Hepatocyte (in vitro differentiated cells): ENCODE data around the gene COIL. TPM values are rescaled to one million over a fixed set of nuclear protein-coding genes. Genes with fewer than 3 reads are reported as not detected.

Experiments used
- DNase-seq: peaks from one replicate; pipeline ENCODE4 v3.0.0-alpha.2; 2016; ENCODE audit warnings: low spot score
- H2AFZ ChIP-seq: fragments of 200-600 bp; sonication (generic); 2 replicates; pipeline ENCODE4 v1.6.0; 2016; ENCODE audit warnings: antibody characterized with exemption, mild to moderate bottlenecking
- H3K27ac ChIP-seq: fragments of 200-600 bp; sonication (generic); 2 replicates; pipeline ENCODE4 v1.5.1; 2016; ENCODE audit warnings: mild to moderate bottlenecking
- H3K27me3 ChIP-seq: fragments of 200-600 bp; sonication (generic); 2 replicates; pipeline ENCODE4 v1.6.1; 2016
- H3K36me3 ChIP-seq: fragments of 200-600 bp; sonication (generic); replicated peaks from 2 replicates; pipeline ENCODE4 v1.5.1; 2016; ENCODE audit warnings: low read depth; ENCODE audit not compliant: insufficient read depth
- H3K4me1 ChIP-seq: fragments of 200-600 bp; sonication (generic); 2 replicates; pipeline ENCODE4 v1.5.1; 2016; ENCODE audit warnings: mild to moderate bottlenecking, moderate library complexity; ENCODE audit not compliant: insufficient read depth
- H3K4me2 ChIP-seq: fragments of 200-600 bp; sonication (generic); 2 replicates; pipeline ENCODE4 v1.6.0; 2016
- H3K4me3 ChIP-seq: fragments of 200-600 bp; sonication (generic); 2 replicates; pipeline ENCODE4 v1.5.1; 2016; ENCODE audit warnings: mild to moderate bottlenecking
- H3K79me2 ChIP-seq: fragments of 200-600 bp; sonication (generic); 2 replicates; pipeline ENCODE4 v1.6.0; 2017; ENCODE audit warnings: mild to moderate bottlenecking
- H3K9me2 ChIP-seq: fragments of 200-600 bp; sonication (generic); replicated peaks from 2 replicates; pipeline ENCODE4 v1.6.0; 2017; ENCODE audit warnings: mild to moderate bottlenecking; ENCODE audit not compliant: insufficient read depth
- H3K9me3 ChIP-seq: fragments of 200-600 bp; sonication (generic); 2 replicates; pipeline ENCODE4 v1.5.1; 2016; ENCODE audit warnings: low read depth, mild to moderate bottlenecking
- H4K20me1 ChIP-seq: fragments of 200-600 bp; sonication (generic); 2 replicates; pipeline ENCODE4 v1.6.0; 2016; ENCODE audit warnings: mild to moderate bottlenecking; ENCODE audit not compliant: insufficient read depth, poor library complexity, severe bottlenecking
- EZH2 ChIP-seq: fragments of 200-600 bp; sonication (generic); IDR thresholded peaks from 2 replicates; pipeline ENCODE4 v1.6.1; 2016; ENCODE audit warnings: antibody characterized with exemption, mild to moderate bottlenecking, borderline replicate concordance
- EZH2phosphoT487 ChIP-seq: fragments of 200-600 bp; sonication (generic); IDR thresholded peaks from one replicate; pipeline ENCODE4 v1.6.1; 2018; ENCODE audit warnings: antibody characterized with exemption, mild to moderate bottlenecking, low read depth, moderate library complexity; ENCODE audit not compliant: unreplicated experiment, severe bottlenecking
- WGBS: methylation state at CpG from one replicate; pipeline ENCODE4 v1.1.6; 2016; ENCODE audit warnings: low lambda C conversion rate; ENCODE audit errors: missing lambda C conversion rate; 5-methylcytosine and 5-hydroxymethylcytosine counted together
- polyA plus RNA-seq: library from polyadenylated mRNA; unstranded; fragments of >200 nt; fragmentation: Nextera tagmentation; extraction: Ambion mirVana; gene quantifications from 2 replicates; pipeline ENCODE4 v1.2.1, GENCODE V29; 2016
- total RNA-seq: library from RNA; depleted of rRNA; stranded (reverse); fragments of >200 nt; gene quantifications from 2 replicates; pipeline ENCODE4 v1.2.3, GENCODE V29; 2014
- TF ChIP-seq, protein P1 (sequence below): fragments of 200-600 bp; sonication (generic); IDR thresholded peaks from 2 replicates; pipeline ENCODE4 v1.5.1; 2016; ENCODE audit warnings: antibody characterized with exemption, mild to moderate bottlenecking; ENCODE audit not compliant: poor library complexity

The COIL gene
- total and polyA plus RNA-seq, 2 experiments from 2014 or later, result 12.9 to 21.0 TPM

DNA sequence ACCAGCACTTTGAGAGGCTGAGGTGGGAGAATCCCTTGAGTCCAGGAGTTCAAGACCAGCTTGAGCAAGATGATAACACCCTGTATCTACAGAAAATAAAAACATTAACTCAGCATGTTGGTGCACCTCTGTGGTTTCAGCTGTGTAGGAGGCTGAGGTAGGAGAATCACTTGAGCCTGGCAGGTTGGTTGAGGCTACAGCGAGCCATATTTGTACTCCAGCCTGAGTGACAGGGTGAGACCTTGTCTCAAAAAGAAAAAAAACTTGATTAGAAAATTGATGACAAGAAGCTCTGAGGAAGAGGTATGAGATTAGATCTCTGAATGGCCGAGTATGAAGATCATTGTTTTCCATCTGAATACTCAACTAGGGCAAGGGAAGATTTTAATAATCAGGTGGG, 48.1 kb upstream of the COIL start:
- WGBS, result 89% methylated on average over 2 of the region's 2 CpGs
- no peak overlapping the region for H3K27ac ChIP-seq
- H3K36me3 ChIP-seq, result no peaks in the 10 kb centered on the region
- DNase-seq, result no peak
- no peaks in the 10 kb centered on the region for H3K79me2 ChIP-seq
- no peak overlapping the region for H3K4me3 ChIP-seq
- H2AFZ ChIP-seq, result no peak overlapping the region
- H3K4me2 ChIP-seq, result no peak overlapping the region
- no peak for TF ChIP-seq EZH2phosphoT487
- no peak for TF ChIP-seq EZH2
- TF ChIP-seq, protein P1, sequence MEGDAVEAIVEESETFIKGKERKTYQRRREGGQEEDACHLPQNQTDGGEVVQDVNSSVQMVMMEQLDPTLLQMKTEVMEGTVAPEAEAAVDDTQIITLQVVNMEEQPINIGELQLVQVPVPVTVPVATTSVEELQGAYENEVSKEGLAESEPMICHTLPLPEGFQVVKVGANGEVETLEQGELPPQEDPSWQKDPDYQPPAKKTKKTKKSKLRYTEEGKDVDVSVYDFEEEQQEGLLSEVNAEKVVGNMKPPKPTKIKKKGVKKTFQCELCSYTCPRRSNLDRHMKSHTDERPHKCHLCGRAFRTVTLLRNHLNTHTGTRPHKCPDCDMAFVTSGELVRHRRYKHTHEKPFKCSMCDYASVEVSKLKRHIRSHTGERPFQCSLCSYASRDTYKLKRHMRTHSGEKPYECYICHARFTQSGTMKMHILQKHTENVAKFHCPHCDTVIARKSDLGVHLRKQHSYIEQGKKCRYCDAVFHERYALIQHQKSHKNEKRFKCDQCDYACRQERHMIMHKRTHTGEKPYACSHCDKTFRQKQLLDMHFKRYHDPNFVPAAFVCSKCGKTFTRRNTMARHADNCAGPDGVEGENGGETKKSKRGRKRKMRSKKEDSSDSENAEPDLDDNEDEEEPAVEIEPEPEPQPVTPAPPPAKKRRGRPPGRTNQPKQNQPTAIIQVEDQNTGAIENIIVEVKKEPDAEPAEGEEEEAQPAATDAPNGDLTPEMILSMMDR, result no peak
- H3K9me3 ChIP-seq, result no peaks in the 10 kb centered on the region
- H3K27me3 ChIP-seq, result no peaks in the 10 kb centered on the region
- H4K20me1 ChIP-seq, result no peaks in the 10 kb centered on the region
- H3K9me2 ChIP-seq, result no peaks in the 10 kb centered on the region
- no peaks in the 10 kb centered on the region for H3K4me1 ChIP-seq

GRCh38 chr17:57006040-57006439, 45.2 kb upstream of the COIL start:
- TF ChIP-seq, protein P1, result no peak
- TF ChIP-seq EZH2 (no peak), EZH2phosphoT487 (no peak)
- Histone ChIP-seq H3K27ac (no peak overlapping the region), H3K79me2 (no peaks in the 10 kb centered on the region), H3K4me2 (no peak overlapping the region), H3K9me2 (no peaks in the 10 kb centered on the region), H3K9me3 (no peaks in the 10 kb centered on the region), H3K4me1 (no peaks in the 10 kb centered on the region), H3K27me3 (no peaks in the 10 kb centered on the region), H3K36me3 (no peaks in the 10 kb centered on the region), H4K20me1 (no peaks in the 10 kb centered on the region), H2AFZ (no peak overlapping the region), H3K4me3 (no peak overlapping the region)
- WGBS, result 89% methylated on average over 2 of the region's 2 CpGs
- DNase-seq, result no peak

DNA sequence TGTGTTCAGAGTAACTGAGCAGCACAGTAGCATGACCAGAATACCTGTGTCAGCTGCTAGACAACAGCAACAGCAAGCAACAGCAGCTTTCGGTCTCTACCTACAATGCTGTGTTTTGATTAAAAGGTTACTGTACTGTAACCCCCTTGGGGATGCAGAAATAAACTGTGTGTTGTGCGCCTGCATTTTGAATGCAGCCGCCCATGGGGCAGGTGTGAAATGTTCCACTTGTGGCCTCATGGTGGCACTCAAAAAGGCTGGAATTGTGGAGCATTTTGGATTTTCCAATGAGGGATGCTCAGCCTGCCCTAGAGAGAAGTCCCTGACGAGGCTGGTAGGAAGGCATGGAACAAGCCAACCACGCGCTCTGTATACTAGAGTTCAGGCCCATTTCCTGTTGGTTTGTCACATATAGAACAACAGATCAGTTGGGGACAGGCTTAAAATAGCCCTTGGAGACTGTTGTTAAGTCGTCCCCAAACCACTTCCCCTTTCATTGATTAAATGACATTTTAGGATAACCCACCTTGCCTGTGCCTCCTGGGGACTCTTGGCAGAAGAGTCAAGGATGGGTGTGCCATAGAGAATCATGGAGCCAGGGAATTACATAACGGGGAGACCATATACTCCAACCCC, 44.2 kb upstream of the COIL start:
- H3K9me3 ChIP-seq, result no peaks in the 10 kb centered on the region
- TF ChIP-seq EZH2phosphoT487 (no peak), EZH2 (no peak)
- TF ChIP-seq, protein P1, result peak; percentile 17
- H4K20me1 ChIP-seq, result no peaks in the 10 kb centered on the region
- no peaks in the 10 kb centered on the region for H3K4me1 ChIP-seq
- no peak overlapping the region for H3K27ac ChIP-seq
- H3K27me3 ChIP-seq, result no peaks in the 10 kb centered on the region
- H3K4me3 ChIP-seq, result no peak overlapping the region
- H3K36me3 ChIP-seq, result no peaks in the 10 kb centered on the region
- no peaks in the 10 kb centered on the region for H3K9me2 ChIP-seq
- H3K79me2 ChIP-seq, result no peaks in the 10 kb centered on the region
- no peak overlapping the region for H2AFZ ChIP-seq
- H3K4me2 ChIP-seq, result no peak overlapping the region
- no peak for DNase-seq
- 88% methylated on average over 8 of the region's 8 CpGs for WGBS
